Activated naive CD8-positive, alpha-beta T cell (primary cell): ENCODE results near the gene NAP1L5.

ENCODE experiments used
- H3K27ac Mint-ChIP-seq: one replicate; pipeline ENCODE4 v1.8.0; 2021; ENCODE audit warnings: mixed read lengths
- H3K27me3 Mint-ChIP-seq: one replicate; pipeline ENCODE4 v1.8.0; 2021; ENCODE audit warnings: mixed read lengths
- H3K36me3 Mint-ChIP-seq: one replicate; pipeline ENCODE4 v1.8.0; 2021; ENCODE audit warnings: mixed read lengths
- H3K4me1 Mint-ChIP-seq: one replicate; pipeline ENCODE4 v1.8.0; 2021; ENCODE audit warnings: low read depth, mixed read lengths
- H3K4me3 Mint-ChIP-seq: one replicate; pipeline ENCODE4 v1.8.0; 2021; ENCODE audit warnings: mild to moderate bottlenecking, mixed read lengths
- H3K9me3 Mint-ChIP-seq: one replicate; pipeline ENCODE4 v1.8.0; 2021; ENCODE audit warnings: low read depth, mixed read lengths

Gene NAP1L5

DNA sequence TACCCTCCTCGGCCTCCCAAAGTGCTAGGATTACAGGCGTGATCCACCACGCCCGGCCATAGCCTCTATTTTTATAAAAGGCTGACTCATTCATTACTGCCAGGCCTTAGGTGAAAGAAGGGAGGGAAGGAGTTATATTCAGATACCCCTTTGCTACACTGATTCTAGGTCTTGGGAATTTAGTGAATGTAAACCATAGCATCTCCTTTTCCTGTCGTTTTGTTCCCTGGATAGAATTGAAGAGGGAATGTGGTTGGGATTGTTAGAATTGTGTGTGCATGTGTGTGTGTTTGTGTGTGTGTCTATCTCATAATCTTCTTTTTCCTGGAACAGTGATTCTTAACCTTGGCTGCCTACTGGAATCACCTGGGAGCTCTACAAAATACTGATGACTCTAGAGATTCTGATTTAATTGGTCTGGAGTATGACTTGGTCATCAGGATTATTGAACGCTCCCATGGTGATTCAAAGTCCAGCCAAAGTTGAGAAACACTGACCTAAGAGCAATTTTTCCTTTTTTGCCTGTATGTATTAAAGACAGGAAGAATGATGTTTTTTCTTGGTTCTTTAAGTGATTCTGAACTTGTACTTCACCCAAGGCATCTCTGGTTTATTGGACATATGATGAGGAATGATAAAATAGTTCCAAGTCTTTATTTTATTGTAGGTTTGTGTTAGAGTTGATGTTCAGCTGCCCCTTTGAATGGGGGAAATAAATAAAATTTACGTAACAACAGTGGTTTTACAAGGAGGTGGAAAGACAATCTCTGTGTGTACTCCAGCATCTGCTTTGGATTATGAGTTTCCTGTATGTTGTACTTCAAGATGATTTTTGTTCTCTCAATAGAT lies 37.0 kb downstream of the NAP1L5 start:
- Mint-ChIP-seq H3K27ac (no peak overlapping the region), H3K9me3 (no peaks in the 10 kb centered on the region), H3K36me3 (peaks cover 13% of the 10 kb centered on the region), H3K4me3 (no peak overlapping the region), H3K27me3 (no peaks in the 10 kb centered on the region), H3K4me1 (peaks cover 4% of the 10 kb centered on the region)

DNA sequence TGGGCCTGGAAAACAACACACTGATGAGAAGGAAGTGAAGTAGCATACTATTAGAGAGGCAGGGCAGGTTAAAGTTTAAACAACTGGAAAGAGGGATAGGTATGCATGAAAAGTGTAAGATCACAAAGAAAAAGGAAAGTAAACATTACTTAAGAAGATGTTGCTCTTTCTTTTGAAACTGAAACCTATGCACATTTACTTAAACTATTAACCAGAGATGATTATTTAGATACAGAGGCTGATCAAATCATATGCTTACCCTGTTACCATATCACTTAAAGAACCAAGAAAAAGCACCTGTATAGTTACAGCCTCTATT lies 37.8 kb downstream of the NAP1L5 start:
- peaks cover 4% of the 10 kb centered on the region for H3K4me1 Mint-ChIP-seq
- no peaks in the 10 kb centered on the region for H3K9me3 Mint-ChIP-seq
- peaks cover 16% of the 10 kb centered on the region for H3K36me3 Mint-ChIP-seq
- H3K27ac Mint-ChIP-seq, result no peak overlapping the region
- no peak overlapping the region for H3K4me3 Mint-ChIP-seq
- H3K27me3 Mint-ChIP-seq, result no peaks in the 10 kb centered on the region

DNA sequence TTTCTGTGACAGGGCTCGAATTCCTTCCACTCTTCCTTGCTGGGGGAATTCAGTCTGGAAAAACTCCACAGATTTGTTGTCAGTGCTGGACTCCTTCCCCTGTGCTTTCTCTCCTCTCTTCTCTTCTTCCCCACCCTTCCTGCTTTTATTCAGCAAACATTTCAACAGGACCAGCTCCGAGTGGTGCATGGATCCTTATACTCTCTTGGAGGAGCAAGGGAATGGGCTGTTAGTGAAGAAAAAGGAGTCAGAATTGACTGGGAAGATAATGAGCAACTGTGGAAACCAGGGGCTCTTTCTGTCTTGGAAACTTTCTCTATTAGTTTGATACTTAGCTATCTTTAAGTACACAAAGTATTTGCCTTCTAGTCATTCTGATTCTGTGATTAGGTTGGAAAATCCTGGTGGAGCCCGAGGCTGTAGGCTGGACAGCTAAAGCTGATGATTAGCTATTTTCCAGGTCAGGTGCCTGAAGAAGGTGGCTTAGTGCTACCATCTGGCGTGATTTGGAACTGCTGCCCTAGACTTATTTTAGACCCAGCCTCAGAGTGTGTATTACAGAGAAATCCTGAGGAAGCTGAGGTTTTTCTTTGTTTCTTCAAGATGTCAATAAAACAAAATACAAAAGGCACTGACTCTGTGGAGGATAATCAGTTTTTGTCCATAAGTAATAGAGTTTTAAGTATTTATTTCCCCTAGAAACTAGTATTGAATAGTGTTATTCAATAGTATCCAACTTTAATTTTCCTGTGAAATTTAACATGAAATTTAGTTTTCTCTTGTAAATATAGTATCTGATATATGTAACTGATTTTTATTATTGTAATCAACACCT lies 38.4 kb downstream of the NAP1L5 start:
- Mint-ChIP-seq H3K36me3 (peaks cover 15% of the 10 kb centered on the region), H3K4me1 (peaks cover 4% of the 10 kb centered on the region), H3K27ac (no peak overlapping the region), H3K4me3 (no peak overlapping the region), H3K9me3 (no peaks in the 10 kb centered on the region), H3K27me3 (no peaks in the 10 kb centered on the region)

- Mint-ChIP-seq H3K27ac (peak overlapping the region; percentile 3), H3K4me3 (no peak overlapping the region), H3K27me3 (no peaks in the 10 kb centered on the region), H3K9me3 (no peaks in the 10 kb centered on the region), H3K4me1 (peaks cover 23% of the 10 kb centered on the region), H3K36me3 (peaks cover 22% of the 10 kb centered on the region)
Measured at GRCh38 chr4:88655226-88655625, 42.4 kb downstream of the NAP1L5 start.

DNA sequence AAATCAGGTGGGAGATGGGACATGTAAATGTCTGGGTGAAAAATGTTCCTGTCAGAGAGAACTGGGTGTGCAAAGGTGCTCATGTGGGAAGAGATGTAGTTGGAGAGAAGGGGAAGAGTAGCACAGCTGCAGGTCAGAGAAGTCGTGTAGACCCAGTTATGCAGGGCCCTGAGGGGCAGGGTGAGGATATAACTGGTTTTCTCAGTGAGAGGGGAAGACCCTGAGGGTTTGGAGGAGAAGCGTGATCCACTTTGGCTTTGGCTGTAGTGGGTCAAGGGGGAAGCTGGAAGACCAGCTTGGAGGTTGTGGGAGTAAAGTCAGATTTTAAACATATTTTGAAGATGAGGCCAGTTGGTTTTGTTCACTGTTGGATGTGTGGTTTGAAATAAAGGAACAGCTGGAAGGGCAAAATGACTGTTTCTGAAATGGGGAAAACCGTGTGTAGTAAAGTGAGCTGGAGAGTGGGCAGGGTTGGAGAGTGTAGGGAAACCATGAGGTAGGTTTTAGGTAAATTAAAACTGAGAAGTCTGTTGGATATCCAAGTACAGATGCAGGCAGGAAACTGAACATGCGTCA lies 44.2 kb downstream of the NAP1L5 start:
- Mint-ChIP-seq H3K36me3 (peaks cover 22% of the 10 kb centered on the region), H3K27me3 (no peaks in the 10 kb centered on the region), H3K27ac (peak overlapping the region; percentile 41), H3K4me1 (peaks cover 40% of the 10 kb centered on the region), H3K4me3 (no peak overlapping the region), H3K9me3 (no peaks in the 10 kb centered on the region)

- Mint-ChIP-seq H3K27ac (peak overlapping the region; percentile 18), H3K9me3 (no peaks in the 10 kb centered on the region), H3K4me3 (no peak overlapping the region), H3K4me1 (peaks cover 72% of the 10 kb centered on the region), H3K36me3 (peaks cover 9% of the 10 kb centered on the region), H3K27me3 (no peaks in the 10 kb centered on the region)
Measured at GRCh38 chr4:88649716-88650115, 47.9 kb downstream of the NAP1L5 start.

GRCh38 chr4:88646528-88647280 lies 50.9 kb downstream of the NAP1L5 start:
- H3K4me1 Mint-ChIP-seq, result peaks cover 68% of the 10 kb centered on the region
- H3K4me3 Mint-ChIP-seq, result no peak overlapping the region
- H3K27ac Mint-ChIP-seq, result peak overlapping the region; percentile 22
- H3K9me3 Mint-ChIP-seq, result peaks cover 10% of the 10 kb centered on the region
- H3K27me3 Mint-ChIP-seq, result no peaks in the 10 kb centered on the region
- peaks cover 12% of the 10 kb centered on the region for H3K36me3 Mint-ChIP-seq

DNA sequence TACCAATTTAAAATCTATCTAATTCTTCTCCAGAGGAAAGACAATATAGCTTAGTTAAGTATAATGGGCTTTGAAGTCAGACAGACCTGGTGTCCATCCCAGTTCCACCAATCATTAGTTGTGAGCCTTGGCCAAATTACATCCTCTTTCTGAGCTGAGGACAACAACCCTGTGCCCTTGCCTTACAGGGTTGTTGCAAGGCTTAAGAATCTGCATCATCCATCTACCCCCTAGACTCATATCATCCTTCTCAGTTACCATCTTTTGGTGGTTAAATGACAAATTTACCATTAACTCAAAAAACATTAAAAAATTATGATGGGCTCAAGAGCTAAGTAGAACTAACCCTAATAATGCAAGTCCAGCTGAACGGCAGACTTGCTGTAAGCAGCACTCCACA lies 51.6 kb downstream of the NAP1L5 start:
- no peak overlapping the region for H3K4me3 Mint-ChIP-seq
- H3K9me3 Mint-ChIP-seq, result peaks cover 12% of the 10 kb centered on the region
- H3K27me3 Mint-ChIP-seq, result no peaks in the 10 kb centered on the region
- peaks cover 15% of the 10 kb centered on the region for H3K36me3 Mint-ChIP-seq
- peaks cover 68% of the 10 kb centered on the region for H3K4me1 Mint-ChIP-seq
- H3K27ac Mint-ChIP-seq, result no peak overlapping the region
